Sigmoid colon (tissue), 7 donors: ENCODE data around the gene SLC16A13. TPM values are rescaled to one million over a fixed set of nuclear protein-coding genes. Genes with fewer than 3 reads are reported as not detected.

Source experiments
- DNase-seq: peaks from one replicate; pipeline ENCODE4 v3.0.0-alpha.2; 2019
- H3K27ac ChIP-seq, 4 donors: fragments of 200-600 bp; sonication (generic); one replicate each; pipeline ENCODE4 v1.5.1; 2016 to 2019; ENCODE audit warnings: mild to moderate bottlenecking in 1 of 4
- H3K27me3 ChIP-seq, 3 donors: fragments of 200-600 bp; sonication (generic); one replicate each; pipeline ENCODE4 v1.5.1; 2019; ENCODE audit warnings: mild to moderate bottlenecking in 1 of 3
- H3K36me3 ChIP-seq, 4 donors: fragments of 200-600 bp; sonication (generic); one replicate each; pipeline ENCODE4 v1.5.1; 2016 to 2019
- H3K4me1 ChIP-seq, 4 donors: fragments of 200-600 bp; sonication (generic); one replicate each; pipeline ENCODE4 v1.5.1; 2017 to 2019
- H3K4me3 ChIP-seq, 4 donors: fragments of 200-600 bp; sonication (generic); one replicate each; pipeline ENCODE4 v1.5.1; 2017 to 2019; ENCODE audit warnings: mild to moderate bottlenecking in 2 of 4, moderate library complexity in 1 of 4
- H3K9me3 ChIP-seq, 4 donors: fragments of 200-600 bp in 3 of 4; sonication (generic) in 3 of 4; one replicate each; pipeline versions ENCODE4 v1.5.1 to v1.6.1; 2013 to 2019
- CTCF ChIP-seq, 4 experiments: fragments of 450-650 bp in 3 of 4; fragments of 200-600 bp in 1 of 4; IDR thresholded peaks; one replicate each; pipeline ENCODE4 v1.5.1; 2016 to 2019; ENCODE audit warnings: antibody characterized with exemption in 4 of 4, mild to moderate bottlenecking in 3 of 4, moderate library complexity in 2 of 4
- EP300 ChIP-seq, 4 donors: sonication (generic); formaldehyde crosslinking; IDR thresholded peaks; one replicate each; pipeline ENCODE4 v1.6.1; 2017; ENCODE audit warnings: antibody characterized with exemption in 4 of 4
- POLR2A ChIP-seq, 2 donors: fragments of 450-650 bp; IDR thresholded peaks; one replicate each; pipeline ENCODE4 v1.6.1; 2016; ENCODE audit warnings: antibody characterized with exemption in 2 of 2, mild to moderate bottlenecking in 2 of 2, moderate library complexity in 2 of 2
- POLR2AphosphoS5 ChIP-seq, 4 donors: sonication (generic); formaldehyde crosslinking; IDR thresholded peaks; one replicate each; pipeline ENCODE4 v1.6.1; 2017; ENCODE audit warnings: antibody characterized with exemption in 4 of 4
- WGBS, 2 donors: extraction: QIAGEN DNeasy Blood & Tissue Kit; methylation state at CpG; one replicate each; pipeline ENCODE4 v1.1.7; 2013; 5-methylcytosine and 5-hydroxymethylcytosine counted together
- intact Hi-C: fragments of 100-400 bp; cut with DNase I; formaldehyde crosslinking; loops from one replicate; pipeline ENCODE4 v1.15.1; 2023
- polyA plus RNA-seq, 3 donors: library from polyadenylated mRNA; stranded (reverse); fragments of 200-250 nt; gene quantifications; one replicate each; pipeline ENCODE4 v1.2.3, GENCODE V29; 2013
- total RNA-seq, 4 donors: library from RNA; depleted of rRNA; stranded (reverse); fragments of >200 nt; gene quantifications; one replicate each; pipeline ENCODE4 v1.1.0, GENCODE V29; 2016
- donor health status: healthy with polysubstance abuse.
- donor health status: Bipolar disorder and iron deficiency.
- donor health status: healthy.

SLC16A13 gene
- total and polyA plus RNA-seq, 7 donors, result 0.36 to 7.3 (median 0.66) TPM

- Histone ChIP-seq H3K27ac (peak overlapping the region; percentile 88 to 98 (median 96)), H3K4me3 (peak overlapping the region in 1 of 4 donors; percentile 73), H3K9me3 (no peaks in the 10 kb centered on the region), H3K27me3 (peaks cover 1 to 10% (median 5%) of the 10 kb centered on the region in 3 donors), H3K4me1 (peaks cover 0 to 66% (median 59%) of the 10 kb centered on the region in 4 donors), H3K36me3 (peaks cover 0 to 12% (median 5%) of the 10 kb centered on the region in 4 donors)
- TF ChIP-seq POLR2AphosphoS5 (IDR thresholded peaks at IDR 0.05) (no peak), EP300 (IDR thresholded peaks at IDR 0.05) (no peak), CTCF (IDR thresholded peaks at IDR 0.05) (no peak), POLR2A (IDR thresholded peaks at IDR 0.05) (no peak)
- DNase-seq, result no peak
- intact Hi-C loops, result no loop called here
- WGBS, 2 donors, result 87 to 91% methylated on average over 20 of the region's 20 CpGs
These were observed 18.7 kb upstream of the SLC16A13 start for GRCh38 chr17:7016886-7017826.

- no peak for DNase-seq
- 62 to 77% methylated on average over 12 of the region's 12 CpGs for WGBS, 2 donors
- peaks cover 0 to 73% (median 62%) of the 10 kb centered on the region in 4 donors for H3K4me1 ChIP-seq
These were observed 18.0 kb upstream of the SLC16A13 start for GRCh38 chr17:7017827-7018200.

GRCh38 chr17:7018331-7018964 is 17.4 kb upstream of the SLC16A13 start:
- peaks cover 0 to 12% (median 5%) of the 10 kb centered on the region in 4 donors for H3K36me3 ChIP-seq
- peaks cover 9 to 23% (median 17%) of the 10 kb centered on the region in 3 donors for H3K27me3 ChIP-seq
- peak overlapping the region; percentile 88 to 98 (median 96) for H3K27ac ChIP-seq
- no peaks in the 10 kb centered on the region for H3K9me3 ChIP-seq
- H3K4me3 ChIP-seq, result peak overlapping the region; percentile 65 to 73 (median 71)
- 83 to 85% methylated on average over 10 of the region's 10 CpGs for WGBS, 2 donors
- intact Hi-C loops, result no loop called here
- H3K4me1 ChIP-seq, result peaks cover 0 to 74% (median 64%) of the 10 kb centered on the region in 4 donors
- TF ChIP-seq CTCF (IDR thresholded peaks at IDR 0.05) (no peak), EP300 (IDR thresholded peaks at IDR 0.05) (no peak), POLR2AphosphoS5 (IDR thresholded peaks at IDR 0.05) (peak in 2 of 4 donors; percentile 25 to 49), POLR2A (IDR thresholded peaks at IDR 0.05) (no peak)
- DNase-seq, result peak; percentile 91

More at GRCh38 chr17:7017827-7018200, 18.0 kb upstream of the SLC16A13 start:
- peak overlapping the region; percentile 88 to 98 (median 96) for H3K27ac ChIP-seq
- intact Hi-C loops, result no loop called here
- H3K4me3 ChIP-seq, result peak overlapping the region; percentile 65 to 73 (median 71)
- no peak for TF ChIP-seq POLR2AphosphoS5 (IDR thresholded peaks at IDR 0.05)
- TF ChIP-seq POLR2A (IDR thresholded peaks at IDR 0.05), result no peak
- TF ChIP-seq CTCF (IDR thresholded peaks at IDR 0.05), result no peak
- no peak for TF ChIP-seq EP300 (IDR thresholded peaks at IDR 0.05)
- peaks cover 8 to 16% (median 11%) of the 10 kb centered on the region in 3 donors for H3K27me3 ChIP-seq
- H3K36me3 ChIP-seq, result peaks cover 0 to 12% (median 5%) of the 10 kb centered on the region in 4 donors
- no peaks in the 10 kb centered on the region for H3K9me3 ChIP-seq

GRCh38 chr17:7019367-7019766 is 16.4 kb upstream of the SLC16A13 start:
- peak overlapping the region; percentile 88 to 98 (median 96) for H3K27ac ChIP-seq
- 42 to 59% methylated on average over 10 of the region's 10 CpGs for WGBS, 2 donors
- peaks cover 0 to 70% (median 59%) of the 10 kb centered on the region in 4 donors for H3K4me1 ChIP-seq
- intact Hi-C loops, result no loop called here
- H3K4me3 ChIP-seq, result peak overlapping the region; percentile 65 to 73 (median 71)
- TF ChIP-seq CTCF (IDR thresholded peaks at IDR 0.05), result no peak
- TF ChIP-seq POLR2AphosphoS5 (IDR thresholded peaks at IDR 0.05), result no peak
- TF ChIP-seq POLR2A (IDR thresholded peaks at IDR 0.05), result no peak
- TF ChIP-seq EP300 (IDR thresholded peaks at IDR 0.05), result no peak
- peaks cover 9 to 30% (median 18%) of the 10 kb centered on the region in 3 donors for H3K27me3 ChIP-seq
- peaks cover 0 to 12% (median 5%) of the 10 kb centered on the region in 4 donors for H3K36me3 ChIP-seq
- no peak for DNase-seq
- H3K9me3 ChIP-seq, result no peaks in the 10 kb centered on the region
